BLaER1 treated with 17β-estradiol and CSF1 and Interleukin-3, amounts not matched to agents 10 nM and 100 nM (cell line): ENCODE measurements around the gene GFRA4.

Experiments
- H3K27ac ChIP-seq, 11 experiments: shearing (Covaris generic); formaldehyde crosslinking; 2 replicates each; pipeline ENCODE4 v1.8.1; 2022
- H3K27me3 ChIP-seq, 11 experiments: shearing (Covaris generic); formaldehyde crosslinking; 2 replicates each; pipeline ENCODE4 v1.8.1; 2022
- H3K36me3 ChIP-seq, 11 experiments: shearing (Covaris generic); formaldehyde crosslinking; 2 replicates each; pipeline ENCODE4 v1.8.1; 2022
- H3K4me1 ChIP-seq, 10 experiments: shearing (Covaris generic); formaldehyde crosslinking; 2 replicates each; pipeline ENCODE4 v1.8.1; 2022
- H3K4me2 ChIP-seq, 11 experiments: shearing (Covaris generic); formaldehyde crosslinking; 2 replicates each; pipeline ENCODE4 v1.8.1; 2022
- H3K4me3 ChIP-seq, 10 experiments: shearing (Covaris generic); formaldehyde crosslinking; 2 replicates each; pipeline ENCODE4 v1.8.1; 2022
- H3K9ac ChIP-seq, 11 experiments: shearing (Covaris generic); formaldehyde crosslinking; 2 replicates each; pipeline ENCODE4 v1.8.1; 2022
- H3K9me3 ChIP-seq, 11 experiments: shearing (Covaris generic); formaldehyde crosslinking; replicated peaks in 1 of 11; 2 replicates each; pipeline ENCODE4 v1.8.1; 2022
- H4K20me1 ChIP-seq, 11 experiments: shearing (Covaris generic); formaldehyde crosslinking; 2 replicates each; pipeline ENCODE4 v1.8.1; 2022
- Cebpa-rat ChIP-seq, 11 experiments: shearing (Covaris generic); IDR thresholded peaks; 2 replicates each; pipeline ENCODE4 v1.8.1; 2022

The GFRA4 gene

GRCh38 chr20:3663031-3663701 lies at the start of gene GFRA4:
Gene GFRA4, minus strand, starts transcription at chr20:3663399. Its CDS starts 0 bp downstream, at chr20:3663399.
- Histone ChIP-seq H3K4me3 (no peak within 1 kb of the TSS), H4K20me1 (peaks cover 0 to 18% (median 0%) of the 10 kb centered on the region in 11 experiments; a peak in 5 of 22 replicates), H3K4me1 (peaks cover 34 to 55% (median 45%) of the 10 kb centered on the region in 10 experiments), H3K9me3 (no peaks in the 10 kb centered on the region; a peak in 1 of 22 replicates), H3K36me3 (no peaks in the 10 kb centered on the region), H3K27ac (no peak within 1 kb of the TSS), H3K27me3 (peaks cover 40 to 50% (median 45%) of the 10 kb centered on the region in 11 experiments), H3K4me2 (peak within 1 kb of the TSS in 1 of 11 experiments; percentile 85; a peak in 2 of 22 replicates), H3K9ac (no peak within 1 kb of the TSS)
- no peak for TF ChIP-seq Cebpa-rat (IDR thresholded peaks at IDR 0.05)

GRCh38 chr20:3712279-3712873 lies 49.2 kb upstream of the GFRA4 start, which contains the start of gene SIGLEC1:
Gene SIGLEC1, minus strand, starts transcription at chr20:3712600. Its CDS starts 5,472 bp downstream, at chr20:3707128.
- H3K4me1 ChIP-seq: peaks cover 16 to 91% (median 57%) of the 10 kb centered on the region in 10 experiments; a peak in 19 of 20 replicates
- peaks cover 0 to 15% (median 0%) of the 10 kb centered on the region in 11 experiments; a peak in 4 of 22 replicates for H3K36me3 ChIP-seq
- peak within 1 kb of the TSS in 9 of 11 experiments; percentile 38 to 77 (median 68); a peak in 16 of 22 replicates for H3K27ac ChIP-seq
- peak within 1 kb of the TSS in 3 of 10 experiments; percentile 60 to 65 (median 60); a peak in 6 of 20 replicates for H3K4me3 ChIP-seq
- no peaks in the 10 kb centered on the region for H3K9me3 ChIP-seq
- peaks cover 0 to 7% (median 0%) of the 10 kb centered on the region in 11 experiments; a peak in 2 of 22 replicates for H4K20me1 ChIP-seq
- peak in 10 of 11 experiments; percentile 64 to 98 (median 94); a peak in 21 of 22 replicates for TF ChIP-seq Cebpa-rat (IDR thresholded peaks at IDR 0.05)
- peak within 1 kb of the TSS in 7 of 11 experiments; percentile 5 to 68 (median 41); a peak in 10 of 22 replicates for H3K9ac ChIP-seq
- no peaks in the 10 kb centered on the region for H3K27me3 ChIP-seq
- H3K4me2 ChIP-seq: peak within 1 kb of the TSS; percentile 54 to 99 (median 85)

GRCh38 chr20:3711484-3711941 lies 48.3 kb upstream of the GFRA4 start:
- TF ChIP-seq Cebpa-rat (IDR thresholded peaks at IDR 0.05): no peak
- Histone ChIP-seq H4K20me1 (peaks cover 0 to 15% (median 0%) of the 10 kb centered on the region in 11 experiments; a peak in 3 of 22 replicates), H3K27me3 (no peaks in the 10 kb centered on the region), H3K4me1 (peaks cover 16 to 100% (median 59%) of the 10 kb centered on the region in 10 experiments; a peak in 19 of 20 replicates), H3K36me3 (peaks cover 0 to 23% (median 0%) of the 10 kb centered on the region in 11 experiments; a peak in 5 of 22 replicates), H3K27ac (peak overlapping the region in 9 of 11 experiments; percentile 38 to 77 (median 59); a peak in 16 of 22 replicates), H3K9ac (peak overlapping the region in 5 of 11 experiments; percentile 5 to 68 (median 64); a peak in 8 of 22 replicates), H3K9me3 (no peaks in the 10 kb centered on the region), H3K4me3 (peak overlapping the region in 3 of 10 experiments; percentile 60 to 65 (median 60); a peak in 7 of 20 replicates), H3K4me2 (peak overlapping the region in 9 of 11 experiments; percentile 15 to 99 (median 90); a peak in 17 of 22 replicates)

GRCh38 chr20:3710703-3711483 lies 47.7 kb upstream of the GFRA4 start:
- peaks cover 0 to 22% (median 0%) of the 10 kb centered on the region in 11 experiments; a peak in 3 of 22 replicates for H4K20me1 ChIP-seq
- no peaks in the 10 kb centered on the region for H3K27me3 ChIP-seq
- peak overlapping the region; percentile 7 to 99 (median 85); a peak in 20 of 22 replicates for H3K4me2 ChIP-seq
- H3K4me1 ChIP-seq: peaks cover 16 to 100% (median 59%) of the 10 kb centered on the region in 10 experiments; a peak in 19 of 20 replicates
- H3K36me3 ChIP-seq: peaks cover 0 to 29% (median 0%) of the 10 kb centered on the region in 11 experiments; a peak in 5 of 22 replicates
- H3K4me3 ChIP-seq: peak overlapping the region in 3 of 10 experiments; percentile 60 to 65 (median 60); a peak in 7 of 20 replicates
- H3K27ac ChIP-seq: peak overlapping the region in 9 of 11 experiments; percentile 38 to 77 (median 59); a peak in 17 of 22 replicates
- no peak for TF ChIP-seq Cebpa-rat (IDR thresholded peaks at IDR 0.05)
- peak overlapping the region in 5 of 11 experiments; percentile 5 to 68 (median 64); a peak in 8 of 22 replicates for H3K9ac ChIP-seq
- H3K9me3 ChIP-seq: no peaks in the 10 kb centered on the region

- H3K4me2 ChIP-seq: peak overlapping the region; percentile 7 to 99 (median 85); a peak in 20 of 22 replicates
- H3K4me3 ChIP-seq: peak overlapping the region in 3 of 10 experiments; percentile 60 to 65 (median 60); a peak in 6 of 20 replicates
- H3K9ac ChIP-seq: peak overlapping the region in 3 of 11 experiments; percentile 64 to 68 (median 66); a peak in 6 of 22 replicates
- TF ChIP-seq Cebpa-rat (IDR thresholded peaks at IDR 0.05): peak in 3 of 11 experiments; percentile 7 to 24 (median 12); a peak in 1 of 22 replicates
- peaks cover 0 to 30% (median 0%) of the 10 kb centered on the region in 11 experiments; a peak in 3 of 22 replicates for H4K20me1 ChIP-seq
- no peaks in the 10 kb centered on the region for H3K27me3 ChIP-seq
- peak overlapping the region in 7 of 11 experiments; percentile 11 to 77 (median 65); a peak in 11 of 22 replicates for H3K27ac ChIP-seq
- H3K9me3 ChIP-seq: no peaks in the 10 kb centered on the region
- peaks cover 0 to 38% (median 0%) of the 10 kb centered on the region in 11 experiments; a peak in 6 of 22 replicates for H3K36me3 ChIP-seq
- peaks cover 16 to 99% (median 59%) of the 10 kb centered on the region in 10 experiments; a peak in 19 of 20 replicates for H3K4me1 ChIP-seq
Measured at GRCh38 chr20:3710011-3710466, 46.8 kb upstream of the GFRA4 start.

- peaks cover 12 to 73% (median 38%) of the 10 kb centered on the region in 10 experiments; a peak in 19 of 20 replicates for H3K4me1 ChIP-seq
- peak overlapping the region in 5 of 11 experiments; percentile 8 to 99 (median 95); a peak in 6 of 22 replicates for H3K4me2 ChIP-seq
- peaks cover 0 to 55% (median 0%) of the 10 kb centered on the region in 11 experiments; a peak in 6 of 22 replicates for H4K20me1 ChIP-seq
- peak overlapping the region in 2 of 11 experiments; percentile 27 to 31; a peak in 3 of 22 replicates for H3K27ac ChIP-seq
- H3K9ac ChIP-seq: peak overlapping the region in 3 of 11 experiments; percentile 19 to 68 (median 26); a peak in 4 of 22 replicates
- H3K36me3 ChIP-seq: peaks cover 0 to 63% (median 0%) of the 10 kb centered on the region in 11 experiments; a peak in 6 of 22 replicates
- no peaks in the 10 kb centered on the region for H3K27me3 ChIP-seq
- H3K9me3 ChIP-seq: no peaks in the 10 kb centered on the region
- peak overlapping the region in 2 of 10 experiments; percentile 60 to 65; a peak in 2 of 20 replicates for H3K4me3 ChIP-seq
- no peak for TF ChIP-seq Cebpa-rat (IDR thresholded peaks at IDR 0.05)
Measured at GRCh38 chr20:3707508-3707899, 44.3 kb upstream of the GFRA4 start.
